HG02642 (cell line): Measurements from ENCODE around the gene REN.

Experiments used
- ATAC-seq: cut with Tn5 transposase; IDR thresholded peaks from one replicate; pipeline ENCODE4 v1.9.1; 2021; ENCODE audit warnings: mild to moderate bottlenecking; ENCODE audit not compliant: unreplicated experiment, poor library complexity

REN gene

GRCh38 chr1:204112876-204113730, 53.0 kb downstream of the REN start:
- no peak for ATAC-seq

GRCh38 chr1:204110894-204111633, 55.1 kb downstream of the REN start:
- no peak for ATAC-seq

- no peak for ATAC-seq
Measured at GRCh38 chr1:204108312-204109141, 57.6 kb downstream of the REN start.

- ATAC-seq = no peak
Measured at GRCh38 chr1:204107892-204108291, 58.2 kb downstream of the REN start.

GRCh38 chr1:204106825-204107224, 59.3 kb downstream of the REN start:
- ATAC-seq = no peak

- ATAC-seq = no peak
Measured at GRCh38 chr1:204105131-204105515, 61.0 kb downstream of the REN start.
